Psoas muscle (tissue), 8 donors: ENCODE results near the gene RNF111. TPM values are rescaled to one million over a fixed set of nuclear protein-coding genes. Genes with fewer than 3 reads are reported as not detected.

Experiments
- ATAC-seq, 4 donors: fragments of 200-7000 bp; cut with Tn5 transposase; one replicate each; pipeline ENCODE4 v1.9.1; 2020; ENCODE audit warnings: moderate library complexity in 3 of 4, mild to moderate bottlenecking in 2 of 4
- DNase-seq, 2 donors: peaks; one replicate each; pipeline ENCODE4 v3.0.0-alpha.2; 2020
- H3K27ac ChIP-seq: fragments of 200-600 bp; one replicate; pipeline ENCODE4 v1.8.0; 2022
- H3K27me3 ChIP-seq, 3 donors: fragments of 200-600 bp in 1 of 3; one replicate each; pipeline versions ENCODE4 v1.6.1 to v1.8.0; 2013 to 2022; ENCODE audit warnings: low read length in 2 of 3, mild to moderate bottlenecking in 2 of 3, moderate library complexity in 1 of 3; ENCODE audit not compliant: insufficient read depth in 3 of 3
- H3K36me3 ChIP-seq, 2 donors: fragments of 200-600 bp in 1 of 2; one replicate each; pipeline versions ENCODE4 v1.6.1 to v1.8.0; 2013 to 2022; ENCODE audit warnings: low read depth in 1 of 2, mild to moderate bottlenecking in 1 of 2, moderate library complexity in 1 of 2; ENCODE audit not compliant: insufficient read depth in 1 of 2
- H3K4me1 ChIP-seq: fragments of 200-600 bp; one replicate; pipeline ENCODE4 v1.8.0; 2022
- H3K4me3 ChIP-seq: fragments of 200-600 bp; one replicate; pipeline ENCODE4 v1.8.0; 2022; ENCODE audit warnings: mild to moderate bottlenecking
- H3K9me3 ChIP-seq: fragments of 200-600 bp; one replicate; pipeline ENCODE4 v1.8.0; 2022
- CTCF ChIP-seq: fragments of 200-600 bp; IDR thresholded peaks from one replicate; pipeline ENCODE4 v1.8.0; 2022; ENCODE audit warnings: antibody characterized with exemption
- WGBS, 3 donors: extraction: QIAGEN DNeasy Blood & Tissue Kit; methylation state at CpG; one replicate each; pipeline versions ENCODE4 v1.1.6 to v1.1.7; 2013; 5-methylcytosine and 5-hydroxymethylcytosine counted together
- intact Hi-C, 2 donors: fragments of 100-400 bp; cut with DNase I; formaldehyde crosslinking; loops; one replicate each; pipeline versions ENCODE4 v1.11.0 to v1.14.2; 2022
- polyA plus RNA-seq, 3 donors: library from polyadenylated mRNA; stranded (reverse); fragments of 200-250 nt; gene quantifications; one replicate each; pipeline ENCODE4 v1.2.3, GENCODE V29; 2013
- total RNA-seq, 4 donors: library from RNA; stranded (reverse); fragmentation: NEBNext Ultra II Directional in 2 of 4; extraction: Animal tissue kit (Norgen Biotek cat#: 25700) in 2 of 4; gene quantifications; one replicate each; pipeline versions ENCODE4 v1.2.1 to v1.2.4, GENCODE V29; 2021 to 2023
- donor health status: healthy with polysubstance abuse.
- donor health status: DM: no; HTN: no; CAD: no; lungs with moderate emphysema.
- donor health status: Bipolar disorder and iron deficiency.
- donor health status: healthy.
- donor health status: DM: yes; HTN: yes; CAD: no.
- donor health status: DM: no; HTN: no; CAD: no.
- donor health status: DM: no; HTN: no; CAD: no.
- donor health status: DM: yes; HTN: yes; CAD: no.

Gene RNF111
- total and polyA plus RNA-seq, 7 donors: 8.3 to 26.9 (median 18.3) TPM

GRCh38 chr15:59011262-59011952, 23.9 kb downstream of the RNF111 start:
- intact Hi-C loops: no loop called here
- no peaks in the 10 kb centered on the region for H3K27me3 ChIP-seq
- TF ChIP-seq CTCF: no peak
- H3K27ac ChIP-seq: no peak overlapping the region
- ATAC-seq (no peak), DNase-seq (no peak)
- H3K36me3 ChIP-seq: peaks cover under 1 to 2% of the 10 kb centered on the region in 2 donors
- H3K4me3 ChIP-seq: no peak overlapping the region
- WGBS, 3 donors: 74 to 85% (median 75%) methylated on average over 3 of the region's 3 CpGs
- H3K4me1 ChIP-seq: peaks cover 21% of the 10 kb centered on the region
- H3K9me3 ChIP-seq: no peaks in the 10 kb centered on the region

GRCh38 chr15:59013246-59013873, 25.9 kb downstream of the RNF111 start:
- peaks cover 0 to 2% of the 10 kb centered on the region in 2 donors for H3K36me3 ChIP-seq
- no peak for ATAC-seq
- no peaks in the 10 kb centered on the region for H3K27me3 ChIP-seq
- no peaks in the 10 kb centered on the region for H3K9me3 ChIP-seq
- no peak overlapping the region for H3K27ac ChIP-seq
- WGBS, 3 donors: 77 to 83% (median 80%) methylated on average over 3 of the region's 3 CpGs
- no peak for DNase-seq
- no peak for TF ChIP-seq CTCF
- peaks cover 21% of the 10 kb centered on the region for H3K4me1 ChIP-seq
- intact Hi-C loops: no loop called here
- no peak overlapping the region for H3K4me3 ChIP-seq

GRCh38 chr15:59014068-59014467, 26.6 kb downstream of the RNF111 start:
- 83 to 100% (median 92%) methylated on average over 1 of the region's 1 CpG for WGBS, 3 donors

GRCh38 chr15:59017449-59017848, 30.0 kb downstream of the RNF111 start:
- Histone ChIP-seq H3K4me3 (no peak overlapping the region), H3K9me3 (no peaks in the 10 kb centered on the region), H3K4me1 (peaks cover 15% of the 10 kb centered on the region), H3K27ac (no peak overlapping the region), H3K27me3 (no peaks in the 10 kb centered on the region), H3K36me3 (peaks cover 2 to 5% of the 10 kb centered on the region in 2 donors)
- no peak for DNase-seq
- WGBS, 3 donors: 97% methylated on average over 2 of the region's 2 CpGs
- intact Hi-C loops: no loop called here
- TF ChIP-seq CTCF: no peak
- ATAC-seq: no peak

More at GRCh38 chr15:59014068-59014467, 26.6 kb downstream of the RNF111 start:
- intact Hi-C loops: no loop called here
- no peaks in the 10 kb centered on the region for H3K27me3 ChIP-seq
- no peak overlapping the region for H3K27ac ChIP-seq
- ATAC-seq (no peak), DNase-seq (no peak)
- no peak for TF ChIP-seq CTCF
- no peaks in the 10 kb centered on the region for H3K9me3 ChIP-seq
- H3K4me3 ChIP-seq: no peak overlapping the region
- H3K36me3 ChIP-seq: peaks cover 0 to 2% of the 10 kb centered on the region in 2 donors
- H3K4me1 ChIP-seq: peaks cover 21% of the 10 kb centered on the region
